H9 (cell line): ENCODE measurements around the gene SMARCA2. TPM values are rescaled to one million over a fixed set of nuclear protein-coding genes. Genes with fewer than 3 reads are reported as not detected.

ENCODE experiments used
- DNase-seq: peaks from one replicate; pipeline ENCODE4 v3.0.0-alpha.2; 2017
- H2AFZ ChIP-seq: one replicate; pipeline ENCODE4 v1.6.1; 2013; ENCODE audit warnings: mild to moderate bottlenecking, low read length, control low read depth, moderate library complexity
- H2AK5ac ChIP-seq: 2 replicates; pipeline ENCODE4 v1.6.1; 2013; ENCODE audit warnings: low read length, control low read depth, mixed read lengths; ENCODE audit not compliant: insufficient read length
- H2BK120ac ChIP-seq: one replicate; pipeline ENCODE4 v1.6.1; 2013; ENCODE audit warnings: low read depth, mild to moderate bottlenecking, low read length, control low read depth, inconsistent platforms; ENCODE audit not compliant: poor library complexity, severe bottlenecking
- H2BK12ac ChIP-seq: 2 replicates; pipeline ENCODE4 v1.6.1; 2013; ENCODE audit warnings: low read length, control low read depth, mixed read lengths, low read depth; ENCODE audit not compliant: insufficient read length
- H2BK15ac ChIP-seq: 2 replicates; pipeline ENCODE4 v1.6.1; 2013; ENCODE audit warnings: low read depth, low read length, control low read depth
- H2BK20ac ChIP-seq: one replicate; pipeline ENCODE4 v1.6.1; 2013; ENCODE audit warnings: low read depth, mild to moderate bottlenecking, low read length, control low read depth, inconsistent platforms; ENCODE audit not compliant: poor library complexity, severe bottlenecking
- H2BK5ac ChIP-seq: 2 replicates; pipeline ENCODE4 v1.6.1; 2013; ENCODE audit warnings: low read length, control low read depth, mixed read lengths; ENCODE audit not compliant: insufficient read length
- H3K14ac ChIP-seq: 2 replicates; pipeline ENCODE4 v1.6.1; 2013; ENCODE audit warnings: low read length, control low read depth; ENCODE audit not compliant: insufficient read depth
- H3K18ac ChIP-seq: 2 replicates; pipeline ENCODE4 v1.6.1; 2013; ENCODE audit warnings: low read depth, mild to moderate bottlenecking, mixed read lengths, low read length, control low read depth; ENCODE audit not compliant: insufficient read length
- H3K23ac ChIP-seq: 2 replicates; pipeline ENCODE4 v1.6.1; 2013; ENCODE audit warnings: low read length, control low read depth, mixed read lengths, low read depth; ENCODE audit not compliant: insufficient read length
- H3K23me2 ChIP-seq: 2 replicates; pipeline ENCODE4 v1.6.1; 2013; ENCODE audit warnings: low read depth, mild to moderate bottlenecking, mixed read lengths, low read length, control low read depth; ENCODE audit not compliant: insufficient read length, poor library complexity, severe bottlenecking
- H3K27ac ChIP-seq: 2 replicates; pipeline ENCODE4 v1.5.1; 2013; ENCODE audit warnings: low read length, control low read depth, mixed read lengths, low read depth; ENCODE audit not compliant: insufficient read length
- H3K27me3 ChIP-seq: 2 replicates; pipeline ENCODE4 v1.6.1; 2013; ENCODE audit warnings: low read length, control low read depth, inconsistent platforms; ENCODE audit not compliant: insufficient read depth
- H3K4ac ChIP-seq: 2 replicates; pipeline ENCODE4 v1.6.1; 2013; ENCODE audit warnings: low read depth, mild to moderate bottlenecking, control low read depth, inconsistent platforms, low read length, moderate library complexity
- H3K4me1 ChIP-seq: 2 replicates; pipeline ENCODE4 v1.6.1; 2013; ENCODE audit warnings: low read length, control low read depth, inconsistent platforms; ENCODE audit not compliant: insufficient read depth
- H3K4me2 ChIP-seq: 2 replicates; pipeline ENCODE4 v1.6.1; 2013; ENCODE audit warnings: low read length, control low read depth, mixed read lengths; ENCODE audit not compliant: insufficient read length, insufficient read depth
- H3K56ac ChIP-seq: 2 replicates; pipeline ENCODE4 v1.6.1; 2013; ENCODE audit warnings: low read depth, mild to moderate bottlenecking, mixed read lengths, low read length, control low read depth; ENCODE audit not compliant: insufficient read length
- H3K79me1 ChIP-seq: 2 replicates; pipeline ENCODE4 v1.6.1; 2013; ENCODE audit warnings: low read depth, mild to moderate bottlenecking, moderate library complexity, low read length, control low read depth, inconsistent platforms; ENCODE audit not compliant: insufficient read depth, poor library complexity, severe bottlenecking
- H3K79me2 ChIP-seq: 2 replicates; pipeline ENCODE4 v1.6.1; 2013; ENCODE audit warnings: low read length, control low read depth, inconsistent platforms; ENCODE audit not compliant: insufficient read depth
- H3K9ac ChIP-seq: 2 replicates; pipeline ENCODE4 v1.6.1; 2013; ENCODE audit warnings: low read length, control low read depth, mixed read lengths; ENCODE audit not compliant: insufficient read length; ENCODE audit errors: extremely low read depth
- H3K9me3 ChIP-seq: one replicate; pipeline ENCODE4 v1.6.1; 2013; ENCODE audit warnings: low read depth, low read length, inconsistent platforms; ENCODE audit not compliant: control insufficient read depth
- H3T11ph ChIP-seq: one replicate; pipeline ENCODE4 v1.6.1; 2013; ENCODE audit warnings: mild to moderate bottlenecking, low read length, control low read depth, inconsistent platforms
- H4K20me1 ChIP-seq: one replicate; pipeline ENCODE4 v1.6.1; 2013; ENCODE audit not compliant: control insufficient read depth, insufficient read length, insufficient read depth
- H4K5ac ChIP-seq: 2 replicates; pipeline ENCODE4 v1.6.1; 2013; ENCODE audit warnings: low read depth, mild to moderate bottlenecking, mixed read lengths, low read length, control low read depth; ENCODE audit not compliant: insufficient read length
- H4K8ac ChIP-seq: replicated peaks from 2 replicates; pipeline ENCODE4 v1.6.1; 2013; ENCODE audit warnings: low read length, control low read depth, mixed read lengths, low read depth; ENCODE audit not compliant: insufficient read length
- H4K91ac ChIP-seq: 2 replicates; pipeline ENCODE4 v1.6.1; 2013; ENCODE audit warnings: low read depth, mild to moderate bottlenecking, moderate library complexity, mixed read lengths, low read length, control low read depth; ENCODE audit not compliant: insufficient read length
- H3K27ac Mint-ChIP-seq, 3 experiments: 2 replicates in 2 of 3; 3 replicates in 1 of 3; pipeline ENCODE4 v1.8.0; 2020 to 2021; ENCODE audit warnings: mixed read lengths in 3 of 3, mild to moderate bottlenecking in 1 of 3, moderate library complexity in 1 of 3
- H3K27me3 Mint-ChIP-seq: 2 replicates; pipeline ENCODE4 v1.8.0; 2021; ENCODE audit warnings: low read depth, mild to moderate bottlenecking, moderate library complexity, mixed read lengths
- H3K36me3 Mint-ChIP-seq, 3 experiments: 2 replicates in 2 of 3; 3 replicates in 1 of 3; pipeline ENCODE4 v1.8.0; 2020 to 2021; ENCODE audit warnings: low read depth in 3 of 3, mixed read lengths in 3 of 3; ENCODE audit not compliant: insufficient read depth in 1 of 3
- H3K4me1 Mint-ChIP-seq, 2 experiments: 2 replicates each; pipeline ENCODE4 v1.8.0; 2020; ENCODE audit warnings: mixed read lengths in 2 of 2
- H3K4me3 Mint-ChIP-seq, 2 experiments: 2 replicates in 1 of 2; 3 replicates in 1 of 2; pipeline ENCODE4 v1.8.0; 2020 to 2021; ENCODE audit warnings: mild to moderate bottlenecking in 2 of 2, mixed read lengths in 2 of 2, moderate library complexity in 1 of 2
- H3K9me3 Mint-ChIP-seq, 2 experiments: 2 replicates in 1 of 2; 3 replicates in 1 of 2; pipeline ENCODE4 v1.8.0; 2020; ENCODE audit warnings: mild to moderate bottlenecking in 2 of 2, mixed read lengths in 2 of 2, moderate library complexity in 1 of 2
- CTCF ChIP-seq: fragments of 200-600 bp; sonication (generic); conservative IDR thresholded peaks from 3 replicates; pipeline ENCODE4 v1.8.0; 2021; ENCODE audit warnings: antibody characterized with exemption, mild to moderate bottlenecking
- WGBS: extraction: QIAGEN DNeasy Blood & Tissue Kit; methylation state at CpG from one replicate; pipeline ENCODE4 v1.1.7; 2013; ENCODE audit warnings: missing lambda C conversion rate, low lambda C conversion rate, mixed read lengths; ENCODE audit not compliant: insufficient read length; ENCODE audit errors: extremely low coverage; 5-methylcytosine and 5-hydroxymethylcytosine counted together
- total RNA-seq: library from RNA; stranded (reverse); gene quantifications from 2 replicates; pipeline ENCODE4 v1.2.1, GENCODE V29; 2021

Gene SMARCA2
- total RNA-seq, 1 experiment from 2014 or later = 15.3 TPM

GRCh38 chr9:2153630-2154217 lies 138.6 kb downstream of the SMARCA2 start:
- H3K4me3 Mint-ChIP-seq = no peak overlapping the region
- no peak overlapping the region for H3T11ph ChIP-seq
- peaks cover 22 to 28% of the 10 kb centered on the region in 2 experiments for H3K4me1 Mint-ChIP-seq
- no peak overlapping the region for H2BK120ac ChIP-seq
- no peak overlapping the region for H3K18ac ChIP-seq
- H2AFZ ChIP-seq = no peak overlapping the region
- no peak overlapping the region for H2AK5ac ChIP-seq
- H3K27me3 Mint-ChIP-seq = no peaks in the 10 kb centered on the region
- no peak overlapping the region for H2BK5ac ChIP-seq
- H4K20me1 ChIP-seq = no peaks in the 10 kb centered on the region
- H2BK20ac ChIP-seq = no peak overlapping the region
- H3K4me1 ChIP-seq = peaks cover 5% of the 10 kb centered on the region; the same call in 1 of the 2 replicates
- H3K23me2 ChIP-seq = no peaks in the 10 kb centered on the region
- no peak overlapping the region for H2BK15ac ChIP-seq
- no peak for TF ChIP-seq CTCF
- no peak overlapping the region for H3K4me2 ChIP-seq
- H3K14ac ChIP-seq = no peak overlapping the region
- no CpG with 5 or more reads among the region's 2 CpGs for WGBS
- no peaks in the 10 kb centered on the region for H3K79me1 ChIP-seq
- no peak overlapping the region for H4K8ac ChIP-seq
- H3K36me3 Mint-ChIP-seq = peaks cover 3 to 13% (median 3%) of the 10 kb centered on the region in 3 experiments; a peak in 5 of 7 replicates
- H4K91ac ChIP-seq = no peak overlapping the region
- DNase-seq = no peak
- H3K27ac ChIP-seq = no peak overlapping the region
- peaks cover 3 to 7% of the 10 kb centered on the region in 2 experiments; a peak in 4 of 5 replicates for H3K9me3 Mint-ChIP-seq
- no peak overlapping the region for H2BK12ac ChIP-seq
- no peak overlapping the region for H3K27ac Mint-ChIP-seq
- no peaks in the 10 kb centered on the region for H3K9me3 ChIP-seq
- H3K9ac ChIP-seq = no peak overlapping the region
- H3K27me3 ChIP-seq = no peaks in the 10 kb centered on the region
- H3K56ac ChIP-seq = no peak overlapping the region
- no peak overlapping the region for H3K23ac ChIP-seq
- H3K4ac ChIP-seq = no peak overlapping the region
- H3K79me2 ChIP-seq = no peaks in the 10 kb centered on the region
- no peak overlapping the region for H4K5ac ChIP-seq
